HepG2 (cell line): Measurements from ENCODE around the gene NUDT7. TPM values are rescaled to one million over a fixed set of nuclear protein-coding genes. Genes with fewer than 3 reads are reported as not detected.

Source experiments
- ATAC-seq: fragments of 200-7000 bp; cut with Tn5 transposase; 3 replicates; pipeline ENCODE4 v1.9.1; 2020; ENCODE audit warnings: mild to moderate bottlenecking, moderate library complexity
- BruUV-seq: library from RNA; stranded (reverse); fragments of 400-500 nt; replicated peaks from 2 replicates; lab custom pipeline; 2021; lab: Mats Ljungman, UMichigan
- CTCF ChIA-PET: fragments of 300-600 bp; formaldehyde crosslinking; extraction: SDS; loops from one replicate; lab custom pipeline; 2021; ENCODE audit warnings: low total read pairs, inconsistent platforms, low intra/inter-chr PET ratio; lab: Yijun Ruan, JAX
- POLR2A ChIA-PET: fragments of 350-600 bp; sonication (Branson Sonifier 250); formaldehyde crosslinking; loops from one replicate; lab custom pipeline; 2020; ENCODE audit warnings: antibody characterized with exemption, inconsistent platforms; lab: Yijun Ruan, JAX
- DNase-seq: peaks from one replicate; pipeline ENCODE4 v3.0.0-alpha.2; 2015; ENCODE audit warnings: low spot score
- FAIRE-seq: peaks from 3 replicates; lab custom pipeline; 2011; peaks lifted over from hg19 to GRCh38; lab: Jason Lieb, UNC
- H2AFZ ChIP-seq: one replicate; pipeline ENCODE4 v1.6.1; 2011; ENCODE audit warnings: low read length, inconsistent platforms
- H3K27ac ChIP-seq: fragments of 300-600 bp; 3 replicates; pipeline ENCODE4 v1.8.0; 2011; ENCODE audit warnings: mixed run types, mild to moderate bottlenecking, mixed read lengths, low read length, inconsistent platforms; ENCODE audit not compliant: insufficient read depth; ENCODE audit errors: extremely low read length
- H3K27me3 ChIP-seq, 2 experiments: fragments of 200-600 bp in 1 of 2; 2 replicates in 1 of 2; 3 replicates in 1 of 2; pipeline versions ENCODE4 v1.6.0 to v1.8.0; 2011; ENCODE audit warnings: low read length in 2 of 2, mild to moderate bottlenecking in 2 of 2, moderate library complexity in 2 of 2, inconsistent platforms in 1 of 2; ENCODE audit not compliant: insufficient read depth in 2 of 2, control insufficient read depth in 1 of 2
- H3K36me3 ChIP-seq, 2 experiments: fragments of 200-600 bp in 1 of 2; replicated peaks in 1 of 2; 2 replicates in 1 of 2; 3 replicates in 1 of 2; pipeline versions ENCODE4 v1.5.1 to v1.8.0; 2011; ENCODE audit warnings: low read length in 2 of 2, inconsistent platforms in 1 of 2; ENCODE audit not compliant: insufficient read depth in 2 of 2, control insufficient read depth in 1 of 2
- H3K4me1 ChIP-seq: 2 replicates; pipeline ENCODE4 v1.5.1; 2012; ENCODE audit warnings: low read length, inconsistent platforms; ENCODE audit not compliant: insufficient read depth
- H3K4me2 ChIP-seq: 2 replicates; pipeline ENCODE4 v1.6.0; 2011; ENCODE audit warnings: low read depth, low read length, inconsistent platforms
- H3K4me3 ChIP-seq, 3 experiments: fragments of 200-600 bp in 1 of 3; sonication (generic), shearing (Covaris generic) in 1 of 3; replicated peaks in 1 of 3; 2 replicates each; pipeline ENCODE4 v1.5.1; 2011 to 2016; ENCODE audit warnings: low read length in 3 of 3, inconsistent platforms in 2 of 3, low read depth in 2 of 3, mild to moderate bottlenecking in 2 of 3, control low read depth in 1 of 3, mixed read lengths in 1 of 3; ENCODE audit not compliant: insufficient read depth in 1 of 3
- H3K79me2 ChIP-seq: one replicate; pipeline ENCODE4 v1.6.1; 2011; ENCODE audit warnings: low read length, inconsistent platforms; ENCODE audit not compliant: insufficient read depth
- H3K9ac ChIP-seq: 2 replicates; pipeline ENCODE4 v1.6.0; 2011; ENCODE audit warnings: mild to moderate bottlenecking, low read depth, low read length, inconsistent platforms; ENCODE audit not compliant: insufficient read depth
- H3K9me3 ChIP-seq: 2 replicates; pipeline ENCODE4 v1.5.1; 2012; ENCODE audit warnings: mild to moderate bottlenecking, low read length
- H4K20me1 ChIP-seq: 2 replicates; pipeline ENCODE4 v1.6.0; 2011; ENCODE audit warnings: inconsistent platforms, mild to moderate bottlenecking, low read length, moderate library complexity; ENCODE audit not compliant: insufficient read depth
- ARNTL ChIP-seq: sonication (generic); formaldehyde crosslinking; IDR thresholded peaks from 2 replicates; pipeline ENCODE4 v1.4.0; 2020; ENCODE audit warnings: mild to moderate bottlenecking, missing genetic modification reagents
- ASH2L ChIP-seq: fragments of 300-600, 200-600 bp; sonication (generic); IDR thresholded peaks from 2 replicates; pipeline ENCODE4 v1.7.0; 2017; ENCODE audit warnings: low read depth, mild to moderate bottlenecking, moderate library complexity, mixed read lengths, low read length; ENCODE audit not compliant: insufficient read length
- HNF4A ChIP-seq: sonication (generic); formaldehyde crosslinking; IDR thresholded peaks from 2 replicates; pipeline ENCODE4 v1.4.0; 2020; ENCODE audit warnings: missing genetic modification reagents
- NONO ChIP-seq, 2 experiments: fragments of 450-650 bp in 1 of 2; sonication (generic) in 1 of 2; formaldehyde crosslinking in 1 of 2; IDR thresholded peaks in 1 of 2; conservative IDR thresholded peaks in 1 of 2; 2 replicates each; pipeline versions ENCODE4 v1.6.1 to v1.8.0; 2017 to 2022; ENCODE audit warnings: mild to moderate bottlenecking in 1 of 2, missing genetic modification reagents in 1 of 2, moderate library complexity in 1 of 2
- SALL1 ChIP-seq: sonication (generic); formaldehyde crosslinking; IDR thresholded peaks from 2 replicates; pipeline ENCODE4 v1.8.0; 2022; ENCODE audit warnings: mild to moderate bottlenecking, missing genetic modification reagents
- SKI ChIP-seq: fragments of 450-650 bp; IDR thresholded peaks from one replicate; pipeline ENCODE4 v1.6.1; 2018; ENCODE audit warnings: mild to moderate bottlenecking; ENCODE audit not compliant: partially characterized antibody
- SMYD3 ChIP-seq: sonication (generic); formaldehyde crosslinking; IDR thresholded peaks from 2 replicates; pipeline ENCODE4 v1.8.1; 2023; ENCODE audit warnings: mild to moderate bottlenecking, missing genetic modification reagents
- ZMYM3 ChIP-seq: sonication (generic); formaldehyde crosslinking; IDR thresholded peaks from 2 replicates; pipeline ENCODE4 v1.5.1; 2020; ENCODE audit warnings: mild to moderate bottlenecking, missing genetic modification reagents
- ZNF101 ChIP-seq: sonication (generic); formaldehyde crosslinking; IDR thresholded peaks from 2 replicates; pipeline ENCODE4 v1.4.0; 2020; ENCODE audit warnings: mild to moderate bottlenecking, low read depth, missing genetic modification reagents, borderline replicate concordance
- ZNF121 ChIP-seq: sonication (generic); formaldehyde crosslinking; IDR thresholded peaks from 2 replicates; pipeline ENCODE4 v1.5.0; 2020; ENCODE audit warnings: mild to moderate bottlenecking, missing genetic modification reagents
- ZNF282 ChIP-seq: fragments of 450-650 bp; IDR thresholded peaks from 2 replicates; pipeline ENCODE4 v1.6.1; 2018; ENCODE audit not compliant: partially characterized antibody
- ZNF441 ChIP-seq: sonication (generic); formaldehyde crosslinking; IDR thresholded peaks from 2 replicates; pipeline ENCODE4 v1.7.0; 2021; ENCODE audit warnings: missing genetic modification reagents, borderline replicate concordance
- ZNF737 ChIP-seq: sonication (generic); formaldehyde crosslinking; IDR thresholded peaks from 2 replicates; pipeline ENCODE4 v1.5.0; 2020; ENCODE audit warnings: missing genetic modification reagents, mild to moderate bottlenecking, borderline replicate concordance
- ZNF772 ChIP-seq: sonication (generic); formaldehyde crosslinking; IDR thresholded peaks from 2 replicates; pipeline ENCODE4 v1.5.0; 2020; ENCODE audit warnings: mild to moderate bottlenecking, missing genetic modification reagents
- WGBS: methylation state at CpG from one replicate; pipeline ENCODE4 v1.1.6; 2017; ENCODE audit warnings: low lambda C conversion rate; 5-methylcytosine and 5-hydroxymethylcytosine counted together
- in situ Hi-C: cut with HindIII; loops from 2 replicates; pipeline ENCODE4 v1.10.0; 2017; ENCODE audit warnings: low pct_unique_long_range_greater_than_20kb; ENCODE audit not compliant: extremely low pct_ligation_motif_present
- intact Hi-C: fragments of 100-400 bp; cut with micrococcal nuclease; formaldehyde crosslinking; loops from one replicate; pipeline ENCODE4 v1.10.0; 2022; ENCODE audit not compliant: unreplicated experiment
- polyA plus RNA-seq, 8 experiments: library from polyadenylated mRNA; depleted of rRNA in 3 of 8; stranded (reverse) in 7 of 8; unstranded in 1 of 8; fragments of >200 nt; fragmentation: Illumina TruSeq in 4 of 8; extraction: Trizol in 4 of 8; gene quantifications; 2 replicates each; pipeline versions ENCODE4 v1.2.1 to v1.2.3, GENCODE V29; 2011 to 2016; ENCODE audit warnings: low read depth in 4 of 8, missing spikeins in 1 of 8, mixed read lengths in 1 of 8; ENCODE audit not compliant: insufficient read depth in 1 of 8
- total RNA-seq, 5 experiments: library from RNA; depleted of rRNA; stranded (reverse); fragments of >200 nt; fragmentation: Illumina TruSeq; extraction: Trizol; gene quantifications; 2 replicates each; pipeline ENCODE4 v1.2.3, GENCODE V29; 2016; ENCODE audit warnings: low read depth in 1 of 5
- TF ChIP-seq, protein P1 (sequence below): sonication (generic); formaldehyde crosslinking; IDR thresholded peaks from 2 replicates; pipeline ENCODE4; 2020; ENCODE audit warnings: missing genetic modification reagents, mild to moderate bottlenecking, borderline replicate concordance
- TF ChIP-seq, protein P2 (sequence below): sonication (generic); formaldehyde crosslinking; IDR thresholded peaks from 2 replicates; pipeline ENCODE4 v1.4.0; 2020; ENCODE audit warnings: missing genetic modification reagents, borderline replicate concordance

NUDT7 gene
- total and polyA plus RNA-seq, 2 of the 13 experiments (the other 11 are each of a cell fraction or from before 2014, with no cell fraction given): 14.3 to 23.9 TPM

DNA sequence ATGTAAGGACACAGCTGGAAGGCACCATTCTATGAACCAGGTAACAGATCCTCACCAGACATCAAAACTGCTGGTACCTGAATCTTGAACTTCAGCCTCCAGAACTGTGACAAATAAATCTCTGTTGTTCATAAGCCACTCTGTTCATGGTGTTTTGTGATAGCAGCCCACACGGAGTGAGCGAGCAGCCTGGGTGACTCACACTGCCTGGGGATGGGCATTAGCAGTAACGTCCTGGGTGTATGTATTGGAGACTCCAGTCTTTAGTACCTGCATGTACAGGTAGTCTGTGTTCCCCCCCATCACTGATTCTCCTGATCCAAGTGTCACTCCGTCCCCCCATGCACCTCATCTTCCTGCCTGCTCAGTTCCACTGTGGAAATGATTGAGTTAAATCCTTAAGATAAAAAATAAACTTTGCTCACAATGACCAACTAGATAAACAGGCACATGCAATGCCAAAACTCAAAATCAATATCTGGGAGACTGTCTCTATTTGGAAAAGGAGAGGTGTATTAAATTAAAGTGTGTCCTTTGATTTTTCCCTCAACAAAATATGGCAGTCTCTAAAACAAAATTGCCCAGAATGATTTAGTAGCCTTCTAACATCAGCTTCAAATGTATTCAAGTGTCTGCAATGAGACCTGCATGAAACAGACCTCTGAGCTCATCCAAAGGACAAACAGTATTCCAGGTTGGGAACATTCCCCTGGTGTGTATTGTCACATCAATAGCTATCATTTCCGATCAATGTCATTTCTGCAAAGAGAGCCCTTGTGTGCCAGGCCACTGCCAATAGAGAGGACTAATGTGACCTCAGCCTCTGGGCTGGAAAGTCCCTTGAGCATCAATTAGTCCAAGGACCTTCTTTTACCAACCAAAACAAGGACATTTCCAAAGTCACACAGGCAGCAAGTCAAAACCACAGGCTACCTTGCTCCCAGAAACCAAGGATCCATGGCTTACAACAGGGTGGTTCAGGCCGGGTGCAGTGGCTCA lies 53.9 kb downstream of the NUDT7 start (continued):
- no peak for TF ChIP-seq ASH2L
- TF ChIP-seq ZNF737 (CRISPR knock-in tag): no peak
- TF ChIP-seq, protein P1, sequence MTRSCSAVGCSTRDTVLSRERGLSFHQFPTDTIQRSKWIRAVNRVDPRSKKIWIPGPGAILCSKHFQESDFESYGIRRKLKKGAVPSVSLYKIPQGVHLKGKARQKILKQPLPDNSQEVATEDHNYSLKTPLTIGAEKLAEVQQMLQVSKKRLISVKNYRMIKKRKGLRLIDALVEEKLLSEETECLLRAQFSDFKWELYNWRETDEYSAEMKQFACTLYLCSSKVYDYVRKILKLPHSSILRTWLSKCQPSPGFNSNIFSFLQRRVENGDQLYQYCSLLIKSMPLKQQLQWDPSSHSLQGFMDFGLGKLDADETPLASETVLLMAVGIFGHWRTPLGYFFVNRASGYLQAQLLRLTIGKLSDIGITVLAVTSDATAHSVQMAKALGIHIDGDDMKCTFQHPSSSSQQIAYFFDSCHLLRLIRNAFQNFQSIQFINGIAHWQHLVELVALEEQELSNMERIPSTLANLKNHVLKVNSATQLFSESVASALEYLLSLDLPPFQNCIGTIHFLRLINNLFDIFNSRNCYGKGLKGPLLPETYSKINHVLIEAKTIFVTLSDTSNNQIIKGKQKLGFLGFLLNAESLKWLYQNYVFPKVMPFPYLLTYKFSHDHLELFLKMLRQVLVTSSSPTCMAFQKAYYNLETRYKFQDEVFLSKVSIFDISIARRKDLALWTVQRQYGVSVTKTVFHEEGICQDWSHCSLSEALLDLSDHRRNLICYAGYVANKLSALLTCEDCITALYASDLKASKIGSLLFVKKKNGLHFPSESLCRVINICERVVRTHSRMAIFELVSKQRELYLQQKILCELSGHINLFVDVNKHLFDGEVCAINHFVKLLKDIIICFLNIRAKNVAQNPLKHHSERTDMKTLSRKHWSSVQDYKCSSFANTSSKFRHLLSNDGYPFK (CRISPR knock-in tag): no peak
- TF ChIP-seq, all 625 proteins: peak for 25

DNA sequence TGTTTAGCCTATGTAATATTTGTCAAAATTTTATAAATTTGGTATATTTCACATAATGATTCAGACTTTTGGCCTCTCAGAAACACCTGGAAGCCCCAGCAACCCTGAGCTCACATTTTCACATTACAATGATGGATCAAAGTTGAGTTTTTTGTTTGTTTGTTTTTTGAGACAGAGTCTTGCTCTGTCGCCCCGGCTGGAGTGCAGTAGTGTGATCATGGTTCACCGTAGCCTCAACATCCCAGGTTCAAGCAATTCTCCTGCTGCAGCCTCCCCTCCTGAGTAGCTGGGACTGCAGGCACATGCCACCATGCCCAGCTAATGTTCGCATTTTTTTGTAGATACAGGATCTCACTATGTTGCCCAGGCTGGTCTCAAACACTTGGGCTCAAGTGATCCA lies 55.4 kb downstream of the NUDT7 start:
- FAIRE-seq: no peak
- CTCF ChIA-PET: no interaction called here
- no peak for TF ChIP-seq ARNTL (CRISPR knock-in tag)
- TF ChIP-seq SMYD3 (CRISPR knock-in tag): no peak
- TF ChIP-seq SALL1 (CRISPR knock-in tag): peak; percentile 55; the same call in 1 of the 2 replicates
- TF ChIP-seq ZNF121 (CRISPR knock-in tag): peak; percentile 94
- TF ChIP-seq ZNF101 (CRISPR knock-in tag): no peak
- TF ChIP-seq HNF4A: peak; percentile 15
- TF ChIP-seq ZNF772 (CRISPR knock-in tag): no peak
- TF ChIP-seq NONO (IDR thresholded peaks at IDR 0.05): no peak
- TF ChIP-seq NONO (CRISPR knock-in tag; conservative IDR thresholded peaks at IDR 0.05): no peak
- no peak for TF ChIP-seq SKI
- TF ChIP-seq ZNF282: no peak
- TF ChIP-seq, protein P2, sequence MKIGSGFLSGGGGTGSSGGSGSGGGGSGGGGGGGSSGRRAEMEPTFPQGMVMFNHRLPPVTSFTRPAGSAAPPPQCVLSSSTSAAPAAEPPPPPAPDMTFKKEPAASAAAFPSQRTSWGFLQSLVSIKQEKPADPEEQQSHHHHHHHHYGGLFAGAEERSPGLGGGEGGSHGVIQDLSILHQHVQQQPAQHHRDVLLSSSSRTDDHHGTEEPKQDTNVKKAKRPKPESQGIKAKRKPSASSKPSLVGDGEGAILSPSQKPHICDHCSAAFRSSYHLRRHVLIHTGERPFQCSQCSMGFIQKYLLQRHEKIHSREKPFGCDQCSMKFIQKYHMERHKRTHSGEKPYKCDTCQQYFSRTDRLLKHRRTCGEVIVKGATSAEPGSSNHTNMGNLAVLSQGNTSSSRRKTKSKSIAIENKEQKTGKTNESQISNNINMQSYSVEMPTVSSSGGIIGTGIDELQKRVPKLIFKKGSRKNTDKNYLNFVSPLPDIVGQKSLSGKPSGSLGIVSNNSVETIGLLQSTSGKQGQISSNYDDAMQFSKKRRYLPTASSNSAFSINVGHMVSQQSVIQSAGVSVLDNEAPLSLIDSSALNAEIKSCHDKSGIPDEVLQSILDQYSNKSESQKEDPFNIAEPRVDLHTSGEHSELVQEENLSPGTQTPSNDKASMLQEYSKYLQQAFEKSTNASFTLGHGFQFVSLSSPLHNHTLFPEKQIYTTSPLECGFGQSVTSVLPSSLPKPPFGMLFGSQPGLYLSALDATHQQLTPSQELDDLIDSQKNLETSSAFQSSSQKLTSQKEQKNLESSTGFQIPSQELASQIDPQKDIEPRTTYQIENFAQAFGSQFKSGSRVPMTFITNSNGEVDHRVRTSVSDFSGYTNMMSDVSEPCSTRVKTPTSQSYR: no peak
- TF ChIP-seq ZNF441 (CRISPR knock-in tag): 0 out of 2 replicates have a peak, but pooled peaks have one; percentile 46
- TF ChIP-seq ZMYM3: peak; percentile 86

More for the DNA sequence above, 55.4 kb downstream of the NUDT7 start:
- peaks cover 46% of the 10 kb centered on the region for H3K4me1 ChIP-seq
- no peaks in the 10 kb centered on the region for H3K36me3 ChIP-seq
- intact Hi-C loops (loop anchor here (2.0 kb wide), 1 partner anchor 29 kb away; no protein-coding TSS in a partner anchor), in situ Hi-C loops (loop anchor here (5.0 to 25.0 kb wide), 2 partner anchors 100 to 185 kb away; no protein-coding TSS in a partner anchor)
- no peaks in the 10 kb centered on the region for H3K9me3 ChIP-seq
- no peak overlapping the region for H3K9ac ChIP-seq
- no peak overlapping the region for H3K4me2 ChIP-seq
- no peak for DNase-seq
- POLR2A ChIA-PET: no interaction called here
- no TSS peak for BruUV-seq
- no peaks in the 10 kb centered on the region for H4K20me1 ChIP-seq
- H3K4me3 ChIP-seq: no peak overlapping the region
- peak; percentile 10; the same call in 1 of the 3 replicates for ATAC-seq
- 28% methylated on average over 4 of the region's 4 CpGs for WGBS
- H3K79me2 ChIP-seq: no peaks in the 10 kb centered on the region
- no peak overlapping the region for H2AFZ ChIP-seq
- peak overlapping the region; percentile 8 for H3K27ac ChIP-seq
- no peaks in the 10 kb centered on the region for H3K27me3 ChIP-seq
